ENCODE data around the gene SLC6A9.

Gene SLC6A9

DNA sequence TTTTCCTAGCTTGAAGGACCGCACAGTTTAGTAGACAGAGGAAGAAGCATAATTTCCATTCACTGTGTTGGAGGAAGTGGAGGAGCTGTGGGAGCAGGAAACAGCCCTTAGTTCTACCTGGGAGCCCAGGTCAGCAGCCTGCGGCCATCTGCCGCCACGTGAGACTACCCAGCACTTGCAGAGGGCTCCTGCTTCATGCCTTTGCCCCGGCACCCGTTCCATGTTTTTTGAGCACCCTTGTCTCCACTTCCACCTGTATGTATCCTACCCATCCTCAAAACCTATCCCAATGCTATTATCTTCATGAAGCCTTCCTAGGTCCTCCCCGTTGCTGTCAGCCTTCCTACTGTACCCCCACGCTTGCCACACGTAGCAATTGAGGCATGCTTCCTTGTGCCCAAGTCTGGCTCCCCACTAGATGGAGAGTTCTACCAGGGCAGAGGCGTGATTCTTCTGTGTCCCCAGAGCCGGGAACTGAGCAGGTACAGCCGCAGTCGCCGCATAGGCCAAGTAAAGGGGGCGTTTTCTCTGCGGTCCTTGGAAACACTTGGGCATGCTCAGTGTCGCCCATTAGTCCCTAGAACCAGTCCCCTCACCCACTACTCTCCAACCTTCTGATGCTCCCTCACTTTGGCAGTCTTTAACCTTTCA is 1.9 kb downstream of the SLC6A9 start:
- DNase-seq (ENCODE audit: low read depth in 2 of 2) = no peak

DNA sequence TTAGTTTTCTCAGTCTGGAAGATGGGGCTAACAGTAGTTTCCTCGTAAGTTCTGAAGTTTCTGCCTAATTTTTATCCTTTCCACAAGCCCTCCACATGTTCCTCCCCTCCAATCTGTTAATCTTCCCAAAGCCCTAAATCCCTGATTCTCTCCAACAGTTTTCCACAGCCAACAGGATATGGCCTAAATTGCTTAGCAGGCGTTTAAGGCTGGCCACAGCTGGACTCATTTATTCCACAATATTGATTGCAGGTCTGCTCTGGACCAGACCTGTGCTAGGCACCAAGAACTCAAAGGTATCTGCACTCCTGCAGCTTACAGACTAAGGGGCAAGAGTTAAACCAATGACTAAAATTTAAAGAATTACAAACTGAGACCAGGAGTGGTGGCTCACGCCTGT is 3.9 kb downstream of the SLC6A9 start:
- no peak for DNase-seq (ENCODE audit: low read depth in 2 of 2)

DNA sequence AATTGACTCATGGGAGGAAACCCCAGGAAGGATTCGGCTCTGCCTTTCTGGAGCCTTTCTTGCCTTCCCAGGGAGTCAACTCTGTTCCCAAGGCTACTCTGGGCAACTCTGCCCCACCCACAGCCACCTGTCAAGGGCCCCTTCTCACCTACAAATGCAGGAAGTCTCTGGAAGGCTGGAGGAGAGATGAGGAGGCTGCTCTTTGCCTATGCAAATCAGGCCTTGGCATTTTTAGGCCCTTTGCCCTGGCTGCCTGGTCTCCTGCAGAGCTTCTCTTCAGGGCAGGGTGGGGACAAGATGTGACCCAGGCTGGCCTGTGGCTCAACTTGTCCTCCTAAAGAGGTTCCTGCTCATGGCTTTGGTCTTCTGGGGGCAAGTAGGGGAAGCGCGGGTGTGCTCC is 5.4 kb downstream of the SLC6A9 start:
- DNase-seq (ENCODE audit: low read depth in 2 of 2) = no peak

DNA sequence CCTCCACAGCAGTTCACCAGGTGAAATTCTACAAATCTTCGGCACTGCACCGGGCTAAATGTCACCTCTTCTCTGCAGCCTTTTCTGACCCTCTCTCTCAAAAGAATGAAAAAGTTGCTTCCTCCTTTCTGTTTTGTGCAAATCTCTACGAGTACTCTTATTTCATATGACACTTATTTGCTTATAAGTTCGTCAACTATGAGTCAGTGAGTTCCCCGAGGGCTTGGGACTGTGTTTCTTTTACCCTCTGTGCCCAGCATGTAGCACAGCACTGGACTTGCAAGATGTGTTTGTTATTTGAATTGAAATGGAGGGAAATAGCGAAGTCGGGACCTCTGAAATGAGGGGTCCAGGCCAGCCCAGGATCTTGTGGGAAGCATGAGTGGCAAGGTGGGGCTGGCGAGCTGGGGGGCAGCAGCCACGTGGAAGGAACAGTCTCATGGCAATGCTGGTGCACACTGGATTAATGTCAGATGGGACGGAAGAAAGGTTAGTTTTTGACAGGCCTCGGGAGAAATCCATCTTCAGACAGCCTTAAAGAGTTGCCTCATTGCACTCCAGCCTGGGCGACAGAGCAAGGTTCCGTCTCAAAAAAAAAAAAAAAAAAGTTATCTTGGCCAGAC is 6.2 kb downstream of the SLC6A9 start:
- no peak for DNase-seq (ENCODE audit: low read depth in 2 of 2)

DNA sequence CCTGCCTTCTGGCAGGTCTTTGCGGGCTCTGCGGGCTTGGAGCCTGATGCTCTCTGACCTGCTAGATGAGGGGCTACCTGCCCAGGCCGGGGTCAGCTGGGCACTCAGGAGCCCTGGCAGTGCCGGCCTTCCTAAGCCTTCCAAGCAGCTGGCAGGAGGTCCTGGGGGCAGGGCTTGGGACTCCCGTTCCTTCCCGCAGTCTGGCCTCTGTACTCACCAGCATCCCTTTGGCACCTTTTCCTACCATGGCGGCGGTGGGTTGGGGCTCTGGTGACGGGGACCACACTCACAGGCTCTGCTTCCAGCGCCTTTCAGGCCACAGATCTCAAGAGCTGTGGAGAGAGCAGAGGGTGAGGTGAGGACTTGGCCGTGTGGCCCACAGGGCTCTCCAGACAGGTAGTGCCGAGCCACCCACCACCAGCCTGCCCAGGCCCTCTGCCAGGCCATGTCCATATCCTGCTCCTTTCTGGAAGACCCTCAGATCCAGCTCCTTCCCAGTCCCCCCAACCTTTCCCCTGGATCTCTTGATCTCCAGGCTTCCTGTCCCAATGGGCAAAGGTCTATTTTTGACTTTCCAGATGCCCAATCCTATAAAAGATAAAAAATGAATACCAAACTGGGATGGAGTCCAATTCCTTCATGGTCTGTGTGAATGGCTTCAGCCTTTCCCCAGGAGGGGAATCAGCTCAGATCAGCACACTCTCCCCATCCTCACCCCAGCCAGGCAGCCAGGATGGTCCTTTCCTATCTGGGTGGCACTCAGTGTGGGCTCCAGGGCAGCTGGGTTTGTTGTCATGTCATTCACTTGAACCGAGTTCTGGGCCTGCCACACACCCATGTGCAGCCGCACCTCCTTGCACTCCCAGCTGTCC is 7.0 kb downstream of the SLC6A9 start:
- DNase-seq (ENCODE audit: low read depth in 2 of 2) = no peak

DNA sequence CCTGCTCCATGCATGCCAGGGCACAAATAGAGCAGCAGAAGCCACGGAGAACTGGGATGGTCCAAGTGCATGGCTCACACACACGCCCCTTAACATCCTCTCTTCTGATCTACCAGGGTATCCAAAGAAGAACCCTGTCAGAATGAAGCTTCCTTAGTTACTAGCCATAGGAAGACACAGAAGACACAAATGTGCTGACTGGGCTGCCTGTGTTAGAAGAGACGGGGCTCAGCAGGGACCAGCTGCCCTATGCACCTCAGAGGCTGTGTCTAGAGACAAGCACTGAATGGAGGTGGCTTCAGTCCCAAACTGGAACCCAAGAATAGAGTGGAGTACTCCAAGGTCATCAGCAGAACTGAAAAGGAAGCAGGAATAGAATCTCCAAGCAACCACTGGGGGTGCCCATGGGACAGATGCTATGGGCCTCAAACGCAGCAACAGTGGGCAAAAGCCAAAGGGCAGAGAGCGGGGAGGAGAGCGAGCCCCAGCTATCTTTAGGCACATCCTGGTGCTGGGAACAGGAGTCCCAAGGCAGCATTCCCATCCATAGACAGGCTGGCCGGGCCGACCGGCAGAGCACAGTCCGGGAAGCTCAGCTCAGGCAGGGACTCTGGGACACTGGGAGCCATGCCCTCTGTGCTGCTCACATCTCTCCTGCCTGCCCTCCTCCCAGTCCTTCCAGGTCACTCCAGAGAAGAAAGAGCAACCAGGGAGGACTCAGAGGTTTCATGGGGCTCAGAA is 9.5 kb downstream of the SLC6A9 start:
- DNase-seq (ENCODE audit: low read depth in 2 of 2) = no peak

DNA sequence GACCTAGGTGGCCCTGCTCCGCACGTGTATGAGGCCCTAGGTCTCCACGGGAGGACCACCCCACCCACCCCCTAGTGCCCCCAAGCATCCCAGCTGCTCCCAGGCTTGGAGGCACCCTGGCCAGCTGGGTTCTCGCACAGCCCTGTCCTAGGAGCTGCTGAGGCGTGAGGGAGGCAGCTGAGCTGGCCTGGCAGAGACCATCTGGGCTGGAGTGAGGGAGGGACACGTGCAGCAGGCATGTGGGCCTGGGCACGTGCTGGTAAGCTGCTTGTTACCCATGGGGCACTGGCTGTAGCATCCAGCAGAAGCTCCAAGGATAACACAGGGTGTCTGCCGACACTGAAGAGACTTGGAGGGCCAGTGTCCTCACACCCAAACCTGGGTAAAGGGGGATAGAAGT is 10.1 kb downstream of the SLC6A9 start:
- DNase-seq (ENCODE audit: low read depth in 2 of 2) = no peak

DNA sequence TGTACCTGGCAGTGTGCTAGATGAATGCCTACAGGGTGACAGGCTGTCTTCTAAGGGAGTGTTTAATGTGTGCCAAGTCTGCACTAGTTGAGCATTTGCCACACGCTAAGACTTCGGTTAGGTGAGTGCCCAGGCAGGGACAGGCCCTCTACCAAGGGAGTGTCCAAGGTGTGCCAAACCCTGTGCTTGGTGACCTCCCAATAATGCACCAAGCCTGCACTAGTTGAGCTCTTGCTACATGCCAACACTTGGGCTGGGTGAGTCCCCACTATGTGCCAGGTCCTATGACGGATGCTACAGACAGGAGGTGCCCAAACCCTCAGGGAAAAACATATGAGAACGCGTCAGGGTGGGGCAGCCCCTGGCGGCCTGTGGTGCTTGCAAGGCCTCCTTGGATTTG is 10.8 kb downstream of the SLC6A9 start:
- DNase-seq (ENCODE audit: low read depth in 2 of 2) = no peak

DNA sequence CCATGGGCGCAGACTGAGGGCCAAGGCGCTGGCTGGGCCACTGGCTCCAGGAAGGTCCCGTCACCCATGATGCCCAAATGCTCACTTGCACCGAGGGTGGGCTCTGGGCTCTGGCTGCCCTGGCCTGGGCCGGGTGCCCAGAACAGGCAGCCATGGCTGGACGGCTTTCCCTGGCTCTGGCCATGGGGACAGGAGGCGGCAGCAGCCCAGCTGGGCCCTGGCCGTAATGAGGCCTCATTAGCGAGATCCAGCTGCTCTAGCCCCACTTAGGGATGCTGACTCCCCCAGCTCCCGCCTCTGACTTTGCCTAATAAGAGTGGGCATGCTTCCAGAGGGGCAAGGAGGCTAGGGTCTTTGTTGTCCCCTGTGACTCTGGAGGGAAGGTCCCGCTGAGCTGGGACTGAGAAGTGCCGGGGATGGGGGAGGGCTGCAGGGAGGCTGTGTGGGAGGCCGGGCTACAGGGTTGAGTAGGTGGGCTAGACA is 11.8 kb downstream of the SLC6A9 start:
- no peak for DNase-seq (ENCODE audit: low read depth in 2 of 2)

DNA sequence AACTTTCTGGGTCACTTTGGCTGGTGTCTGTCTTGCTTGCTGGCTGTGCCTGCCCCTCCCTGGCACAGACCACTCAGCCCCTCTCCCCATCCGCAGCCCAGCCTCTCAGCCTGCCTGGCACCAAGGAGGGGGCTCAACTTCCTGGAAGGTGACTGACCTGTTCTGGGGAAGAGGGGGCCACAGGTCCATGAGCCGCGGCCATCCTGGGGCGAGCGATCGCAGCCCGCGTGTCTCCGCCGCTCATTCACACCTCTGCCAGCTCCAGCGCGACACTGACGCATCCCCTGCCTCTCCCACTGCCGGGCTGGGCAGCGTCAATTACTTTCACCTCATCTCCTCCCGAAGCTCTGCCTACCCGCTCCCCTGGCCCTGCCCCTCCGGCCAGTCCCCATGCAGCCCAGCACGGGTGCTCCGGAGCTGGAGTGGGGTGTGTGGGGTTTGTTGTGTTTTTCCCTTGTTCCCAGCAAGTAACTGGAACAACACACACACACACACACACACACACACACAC is 14.3 kb downstream of the SLC6A9 start:
- no peak for DNase-seq (ENCODE audit: low read depth in 2 of 2)

DNA sequence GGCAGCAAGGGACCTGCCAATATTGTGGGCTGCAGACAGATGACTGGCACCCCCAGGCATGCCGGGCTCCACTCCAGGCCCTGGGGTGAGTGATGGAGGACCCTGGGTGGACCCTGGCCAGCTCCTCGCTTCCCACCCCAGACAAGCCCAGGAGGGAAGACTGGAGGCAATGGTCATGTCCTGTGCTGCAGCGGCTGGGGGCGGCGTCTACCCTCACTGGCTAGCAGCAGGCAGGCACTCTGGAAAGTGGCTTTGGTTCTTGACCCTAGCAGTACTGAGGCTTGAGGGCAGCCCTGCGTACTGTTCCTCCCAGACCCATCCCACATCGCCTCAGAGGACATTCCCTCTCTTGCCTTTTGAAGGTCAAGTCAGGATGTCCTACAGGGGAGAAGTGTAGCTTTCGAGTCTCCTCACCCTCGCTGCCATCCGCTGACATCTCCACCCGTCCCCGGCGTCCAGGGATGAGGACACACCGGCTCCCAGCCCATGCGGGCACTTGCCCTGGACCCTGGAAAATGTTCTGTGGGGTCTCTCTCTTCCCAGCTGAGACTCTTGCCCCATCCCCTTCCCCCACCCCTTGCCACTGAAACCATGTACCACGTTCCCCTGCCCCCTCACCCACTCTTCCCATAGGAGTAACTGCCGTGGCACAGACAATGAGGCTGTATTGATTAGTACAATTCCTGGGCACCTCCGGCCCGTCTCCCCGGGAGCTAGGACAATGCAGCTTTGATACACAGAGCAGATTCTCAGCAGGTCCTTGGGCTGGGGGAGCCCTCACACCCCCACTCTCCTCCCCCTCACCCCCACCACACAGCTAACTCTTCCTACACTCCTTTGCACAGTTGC is 15.0 kb downstream of the SLC6A9 start:
- DNase-seq (ENCODE audit: low read depth in 2 of 2) = no peak

DNA sequence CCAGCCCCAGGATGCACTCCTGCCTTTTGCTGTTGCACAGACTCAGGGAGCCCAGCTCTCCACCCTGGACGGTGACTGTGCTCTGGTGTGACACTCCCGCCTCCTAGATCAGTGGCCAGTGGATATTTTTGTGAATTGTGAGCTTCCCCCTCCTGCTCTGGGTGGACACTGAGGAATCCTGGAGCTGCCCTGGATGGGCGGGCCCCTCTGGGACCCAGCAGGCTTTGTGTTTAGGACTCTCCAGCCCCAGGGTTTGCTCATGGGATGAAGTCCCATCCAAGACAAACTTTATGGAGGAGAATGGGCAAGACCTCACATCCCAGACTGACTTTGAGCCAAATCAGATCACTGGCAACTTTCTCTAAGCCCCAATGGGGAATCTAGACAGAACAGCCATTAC is 16.1 kb downstream of the SLC6A9 start:
- DNase-seq (ENCODE audit: low read depth in 2 of 2) = no peak

DNA sequence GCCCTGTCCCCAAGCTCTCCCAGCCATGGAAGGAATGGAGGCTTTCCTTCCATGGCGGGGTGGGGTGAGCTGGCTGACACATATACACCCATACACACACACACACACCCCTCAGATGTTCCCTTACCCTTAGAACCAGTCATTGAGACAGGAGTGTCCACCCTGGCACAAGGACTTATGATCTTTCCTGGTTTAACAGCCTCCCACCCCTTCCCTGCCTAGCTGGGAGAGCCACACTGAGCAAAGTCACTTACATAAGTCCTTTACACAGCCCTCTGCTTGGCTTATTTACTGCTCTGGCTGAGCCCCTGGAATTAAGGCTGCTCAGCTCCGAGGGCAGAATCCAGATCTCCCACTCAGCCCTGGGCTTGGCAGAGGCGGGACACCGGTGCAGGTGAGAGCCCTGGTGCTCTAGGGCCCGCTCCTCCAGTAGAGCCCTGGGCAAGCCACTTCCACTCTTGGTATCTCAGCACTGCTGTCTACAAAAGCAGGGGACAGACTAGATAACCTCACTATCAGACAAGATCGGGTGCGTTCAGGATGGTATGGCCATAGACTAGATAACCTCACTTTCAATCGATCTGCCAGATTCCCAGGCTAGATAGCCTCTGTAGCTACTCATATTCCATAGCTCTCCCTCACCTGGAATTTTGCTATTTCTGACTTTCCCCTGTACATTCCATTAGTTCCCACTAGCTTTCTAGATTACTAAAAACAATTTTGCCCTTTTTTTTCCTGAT is 16.7 kb downstream of the SLC6A9 start:
- no peak for DNase-seq (ENCODE audit: low read depth in 2 of 2)

DNA sequence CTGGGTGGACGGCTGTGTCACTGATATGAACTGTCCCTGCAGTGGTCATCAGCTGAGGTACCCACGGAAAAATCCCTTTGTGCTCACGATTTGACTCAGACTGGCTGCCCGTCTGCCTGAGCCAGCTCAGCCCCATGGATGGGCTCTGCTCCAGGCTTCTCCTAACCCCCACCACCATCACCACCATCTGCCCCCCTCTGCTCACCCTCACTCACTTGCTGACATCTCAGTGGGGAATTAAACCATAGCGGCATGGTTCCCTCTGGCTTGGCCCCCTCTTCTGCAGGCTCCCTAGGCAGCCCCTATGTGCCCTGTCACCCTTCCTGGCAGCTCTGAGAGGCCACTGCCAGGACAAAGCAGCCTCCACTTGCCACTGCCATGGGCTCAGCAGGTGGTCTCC is 17.3 kb downstream of the SLC6A9 start:
- DNase-seq (ENCODE audit: low read depth in 2 of 2) = no peak

DNA sequence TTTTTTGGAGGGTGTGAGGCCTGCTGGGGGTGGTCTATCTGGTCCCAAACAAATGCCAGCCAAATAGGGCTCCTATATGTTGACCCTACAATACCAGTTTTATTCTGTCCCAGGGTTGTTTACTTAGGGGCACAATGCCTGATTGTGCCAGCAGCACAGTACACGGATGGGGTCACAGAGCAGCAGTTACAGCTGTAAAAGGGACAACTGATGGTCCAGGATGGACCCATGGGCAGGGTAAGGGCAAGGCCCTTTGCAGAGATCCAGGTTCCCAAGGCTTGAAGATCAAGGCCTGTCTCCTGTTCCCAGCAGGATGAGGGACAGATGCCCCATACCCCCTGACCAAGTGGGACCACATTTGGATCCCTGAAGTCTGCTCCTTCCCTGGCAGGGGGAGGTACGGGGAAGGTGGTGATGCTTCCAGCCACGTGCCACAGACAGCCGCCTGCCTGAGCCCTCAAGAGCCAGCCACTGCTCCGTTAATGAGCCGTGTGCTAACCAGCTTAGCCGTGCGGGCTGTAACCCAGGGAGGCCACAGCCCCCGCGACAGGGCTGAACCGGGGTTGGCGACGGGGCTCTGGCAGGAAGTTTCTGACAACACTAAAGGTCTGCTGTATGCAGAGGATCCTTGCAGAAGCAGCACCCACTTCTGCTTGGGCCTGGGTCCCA is 18.2 kb downstream of the SLC6A9 start:
- DNase-seq (ENCODE audit: low read depth in 2 of 2) = no peak

DNA sequence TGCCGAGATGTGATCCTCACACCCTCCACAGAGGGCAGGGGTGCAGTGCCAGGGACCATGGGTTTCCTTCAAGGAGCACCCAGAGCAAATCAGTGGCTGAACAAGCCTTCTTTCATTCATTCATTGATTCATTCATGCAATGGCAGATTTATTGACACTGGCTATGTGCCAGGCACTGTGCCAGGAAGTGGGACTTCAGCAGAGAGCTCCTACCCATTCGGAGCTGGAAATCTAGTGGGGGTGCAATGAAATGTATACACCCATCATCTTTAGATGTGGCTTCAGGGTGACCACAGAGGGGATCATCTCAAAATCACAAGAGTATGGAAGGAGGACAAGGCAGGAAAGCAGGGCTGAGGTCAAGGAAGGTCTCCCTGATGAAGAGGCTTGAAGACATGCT is 18.9 kb downstream of the SLC6A9 start:
- DNase-seq (ENCODE audit: low read depth in 2 of 2) = no peak

DNA sequence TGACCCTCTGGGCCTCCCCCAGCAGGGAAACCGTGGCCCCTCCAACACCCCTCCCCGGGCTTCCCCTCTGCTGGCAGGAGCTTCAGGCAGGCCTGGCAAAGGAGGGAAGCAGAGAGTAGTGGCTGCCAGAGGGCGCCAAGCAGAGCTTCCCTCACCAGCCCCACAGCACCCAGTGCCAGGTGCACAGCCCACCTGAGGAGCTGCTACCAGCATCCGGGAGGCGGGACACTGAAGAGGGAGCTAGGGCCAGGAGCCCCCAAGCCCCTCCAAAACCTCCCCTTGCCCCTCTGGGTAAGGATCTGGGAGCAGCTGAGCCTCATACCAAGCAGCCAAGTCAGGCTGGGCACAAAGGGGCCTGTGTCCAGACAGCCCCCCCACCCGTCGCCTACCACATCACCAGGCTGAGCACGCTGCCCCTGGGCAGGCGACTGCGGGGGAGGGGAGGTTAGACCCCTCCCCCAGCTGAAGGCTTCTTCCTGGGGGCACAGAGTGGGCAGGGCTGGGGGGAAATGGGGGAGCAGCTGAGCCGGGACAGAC is 20.3 kb downstream of the SLC6A9 start:
- DNase-seq (ENCODE audit: low read depth in 2 of 2) = no peak

DNA sequence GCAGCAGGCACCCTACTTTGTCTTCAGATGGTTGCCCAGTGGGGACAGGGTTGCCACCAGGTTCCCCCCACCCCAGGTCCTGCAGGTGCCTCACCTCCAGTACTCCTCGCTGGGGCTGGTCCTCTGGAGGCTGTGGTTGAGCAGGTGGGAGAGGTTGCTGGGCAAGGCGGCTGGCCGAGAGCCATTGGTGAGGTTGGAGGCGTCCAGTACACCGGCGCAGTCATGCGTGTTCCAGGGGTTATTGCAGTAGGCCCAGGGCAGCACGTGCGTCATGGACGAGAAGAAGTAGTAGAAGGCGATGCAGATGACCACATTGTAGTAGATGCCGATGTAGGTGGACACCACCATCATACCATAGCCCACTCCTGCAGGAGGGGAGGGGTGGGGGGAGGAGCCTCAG is 23.0 kb downstream of the SLC6A9 start:
- DNase-seq (ENCODE audit: low read depth in 2 of 2) = no peak

DNA sequence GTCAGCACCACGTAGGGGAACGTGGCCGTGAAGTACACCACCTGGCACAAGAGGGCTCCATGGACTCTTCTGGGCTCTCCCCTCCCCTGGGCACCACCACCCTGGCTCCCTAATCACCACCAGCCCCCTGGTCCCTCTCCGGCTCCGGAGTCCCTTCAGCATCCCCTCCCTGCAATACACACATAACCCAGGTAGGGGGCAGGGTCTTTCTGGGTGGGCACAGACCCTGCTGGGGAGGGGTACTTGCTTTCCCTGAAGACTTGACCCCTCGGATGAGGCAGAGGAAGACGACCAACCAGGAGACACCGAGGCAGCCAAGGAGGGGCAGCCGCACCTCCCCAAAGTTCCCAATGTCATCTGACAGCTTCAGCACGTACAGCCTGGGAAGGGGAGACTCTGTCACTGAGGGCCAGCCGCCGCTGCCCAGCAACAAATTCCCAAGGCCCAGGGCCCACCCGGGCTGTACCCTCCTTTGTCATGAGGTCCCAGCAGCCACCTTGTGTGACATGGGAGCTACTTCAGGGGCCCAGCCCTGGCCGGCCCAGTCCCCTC is 28.6 kb downstream of the SLC6A9 start:
- DNase-seq (ENCODE audit: low read depth in 2 of 2) = no peak
